H1 (cell line): ENCODE data around the gene RNF111. TPM values are rescaled to one million over a fixed set of nuclear protein-coding genes. Genes with fewer than 3 reads are reported as not detected.

Experiments used
- CBX5 ChIP-seq: fragments of 300-800, 300-1000 bp; sonication (generic); IDR thresholded peaks from 2 replicates; pipeline ENCODE4 v1.7.1; 2016; ENCODE audit warnings: antibody characterized with exemption, low read length, low read depth
- JUN ChIP-seq: IDR thresholded peaks from 2 replicates; pipeline ENCODE4 v1.6.1; 2011; ENCODE audit warnings: low read depth, mild to moderate bottlenecking, improper control_type of control experiment, low read length
- MAFK ChIP-seq: IDR thresholded peaks from 2 replicates; pipeline ENCODE4 v1.6.1; 2012; ENCODE audit warnings: low read depth, mild to moderate bottlenecking, improper control_type of control experiment, low read length
- RAD21 ChIP-seq, 2 experiments: IDR thresholded peaks in 1 of 2; conservative IDR thresholded peaks in 1 of 2; 2 replicates each; pipeline ENCODE4 v1.6.1; 2011; ENCODE audit warnings: low read depth in 2 of 2, low read length in 2 of 2, improper control_type of control experiment in 1 of 2, inconsistent platforms in 1 of 2, mild to moderate bottlenecking in 1 of 2, moderate library complexity in 1 of 2
- SIN3A ChIP-seq, 2 experiments: IDR thresholded peaks in 1 of 2; conservative IDR thresholded peaks in 1 of 2; 2 replicates each; pipeline ENCODE4 v1.6.1; 2011 to 2012; ENCODE audit warnings: low read length in 2 of 2, improper control_type of control experiment in 1 of 2, low read depth in 1 of 2, mild to moderate bottlenecking in 1 of 2
- SIRT6 ChIP-seq: IDR thresholded peaks from one replicate; pipeline ENCODE4 v1.7.1; 2012; ENCODE audit warnings: low read length, inconsistent platforms
- YY1 ChIP-seq: IDR thresholded peaks from 2 replicates; pipeline ENCODE4 v1.6.1; 2011; ENCODE audit warnings: low read depth, mild to moderate bottlenecking, low read length
- polyA plus RNA-seq, 7 experiments: library from polyadenylated mRNA; depleted of rRNA in 3 of 7; stranded (reverse) in 5 of 7; unstranded in 2 of 7; fragments of >200 nt in 5 of 7; fragments of 200-250 nt in 2 of 7; gene quantifications; 1 replicate in 5 of 7; 2 replicates in 1 of 7; 4 replicates in 1 of 7; pipeline versions ENCODE4 v1.2.1 to v1.2.3, GENCODE V29; 2011 to 2013; ENCODE audit warnings: missing spikeins in 2 of 7, mixed read lengths in 2 of 7
- total RNA-seq: library from RNA; stranded (reverse); fragmentation: NEBNext Ultra II Directional; extraction: Animal tissue kit (Norgen Biotek cat#: 25700); gene quantifications from 2 replicates; pipeline ENCODE4 v1.2.1, GENCODE V29; 2021
- TF ChIP-seq, protein P1 (sequence below): IDR thresholded peaks from 2 replicates; pipeline ENCODE4 v1.6.1; 2011; ENCODE audit warnings: low read depth, mild to moderate bottlenecking, low read length; ENCODE audit not compliant: insufficient read depth
- TF ChIP-seq, protein P2 (sequence below): fragments of 300-600 bp; sonication (generic); IDR thresholded peaks from 2 replicates; pipeline ENCODE4 v1.7.1; 2012; ENCODE audit warnings: low read length, moderate library complexity, mild to moderate bottlenecking, inconsistent platforms; ENCODE audit not compliant: insufficient replicate concordance
- TF ChIP-seq, protein P3 (sequence below): IDR thresholded peaks from 2 replicates; pipeline ENCODE4 v1.6.1; 2012; ENCODE audit warnings: inconsistent platforms

RNF111 gene
- total and polyA plus RNA-seq, 2 of the 8 experiments (the other 6 are each of a cell fraction or from before 2014, with no cell fraction given) = 18.5 to 26.6 TPM

DNA sequence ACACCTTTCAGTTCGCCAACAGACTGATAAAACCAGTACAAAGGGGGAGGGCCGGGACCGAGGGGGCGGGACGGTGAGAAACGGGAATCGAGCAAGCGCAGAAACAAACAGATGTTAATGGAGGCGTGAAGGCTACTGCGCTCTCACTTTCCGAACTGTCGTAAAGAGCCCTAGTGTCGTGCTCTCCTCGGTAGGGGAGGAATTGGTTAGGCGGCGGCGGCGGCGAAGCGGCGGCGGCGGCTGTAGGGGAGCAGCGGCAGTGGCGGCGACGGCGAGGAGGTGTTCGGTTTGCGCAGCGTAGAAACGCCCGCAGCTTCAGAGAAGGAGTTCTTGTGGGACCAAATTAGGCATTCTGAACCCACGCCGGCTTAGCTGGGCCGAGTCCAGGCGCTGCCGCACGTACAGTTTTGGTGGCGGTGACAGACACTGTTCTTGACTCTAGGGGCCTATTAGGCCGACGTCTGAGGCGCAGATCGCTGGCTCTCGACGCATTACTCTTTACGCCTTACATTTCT lies at the start of gene RNF111 (continued):
- TF ChIP-seq, protein P1, sequence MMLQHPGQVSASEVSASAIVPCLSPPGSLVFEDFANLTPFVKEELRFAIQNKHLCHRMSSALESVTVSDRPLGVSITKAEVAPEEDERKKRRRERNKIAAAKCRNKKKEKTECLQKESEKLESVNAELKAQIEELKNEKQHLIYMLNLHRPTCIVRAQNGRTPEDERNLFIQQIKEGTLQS = 0 out of 2 replicates have a peak, but pooled peaks have one; percentile 60
- TF ChIP-seq SIRT6 (no peak), YY1 (peak; percentile 61; the same call in 1 of the 2 replicates), MAFK (no peak), RAD21 (IDR thresholded peaks at IDR 0.05 in 1 of 2, conservative IDR thresholded peaks at IDR 0.05 in 1 of 2; ENCODE audit: low read depth in 2 of 2, low read length in 2 of 2) (no peak), JUN (no peak), SIN3A (conservative IDR thresholded peaks at IDR 0.05 in 1 of 2, IDR thresholded peaks at IDR 0.05 in 1 of 2; ENCODE audit: low read depth in 1 of 2, low read length in 2 of 2) (peak in 1 of 2 experiments; percentile 58; a peak in 1 of 4 replicates), CBX5 (no peak)
- TF ChIP-seq, protein P2, sequence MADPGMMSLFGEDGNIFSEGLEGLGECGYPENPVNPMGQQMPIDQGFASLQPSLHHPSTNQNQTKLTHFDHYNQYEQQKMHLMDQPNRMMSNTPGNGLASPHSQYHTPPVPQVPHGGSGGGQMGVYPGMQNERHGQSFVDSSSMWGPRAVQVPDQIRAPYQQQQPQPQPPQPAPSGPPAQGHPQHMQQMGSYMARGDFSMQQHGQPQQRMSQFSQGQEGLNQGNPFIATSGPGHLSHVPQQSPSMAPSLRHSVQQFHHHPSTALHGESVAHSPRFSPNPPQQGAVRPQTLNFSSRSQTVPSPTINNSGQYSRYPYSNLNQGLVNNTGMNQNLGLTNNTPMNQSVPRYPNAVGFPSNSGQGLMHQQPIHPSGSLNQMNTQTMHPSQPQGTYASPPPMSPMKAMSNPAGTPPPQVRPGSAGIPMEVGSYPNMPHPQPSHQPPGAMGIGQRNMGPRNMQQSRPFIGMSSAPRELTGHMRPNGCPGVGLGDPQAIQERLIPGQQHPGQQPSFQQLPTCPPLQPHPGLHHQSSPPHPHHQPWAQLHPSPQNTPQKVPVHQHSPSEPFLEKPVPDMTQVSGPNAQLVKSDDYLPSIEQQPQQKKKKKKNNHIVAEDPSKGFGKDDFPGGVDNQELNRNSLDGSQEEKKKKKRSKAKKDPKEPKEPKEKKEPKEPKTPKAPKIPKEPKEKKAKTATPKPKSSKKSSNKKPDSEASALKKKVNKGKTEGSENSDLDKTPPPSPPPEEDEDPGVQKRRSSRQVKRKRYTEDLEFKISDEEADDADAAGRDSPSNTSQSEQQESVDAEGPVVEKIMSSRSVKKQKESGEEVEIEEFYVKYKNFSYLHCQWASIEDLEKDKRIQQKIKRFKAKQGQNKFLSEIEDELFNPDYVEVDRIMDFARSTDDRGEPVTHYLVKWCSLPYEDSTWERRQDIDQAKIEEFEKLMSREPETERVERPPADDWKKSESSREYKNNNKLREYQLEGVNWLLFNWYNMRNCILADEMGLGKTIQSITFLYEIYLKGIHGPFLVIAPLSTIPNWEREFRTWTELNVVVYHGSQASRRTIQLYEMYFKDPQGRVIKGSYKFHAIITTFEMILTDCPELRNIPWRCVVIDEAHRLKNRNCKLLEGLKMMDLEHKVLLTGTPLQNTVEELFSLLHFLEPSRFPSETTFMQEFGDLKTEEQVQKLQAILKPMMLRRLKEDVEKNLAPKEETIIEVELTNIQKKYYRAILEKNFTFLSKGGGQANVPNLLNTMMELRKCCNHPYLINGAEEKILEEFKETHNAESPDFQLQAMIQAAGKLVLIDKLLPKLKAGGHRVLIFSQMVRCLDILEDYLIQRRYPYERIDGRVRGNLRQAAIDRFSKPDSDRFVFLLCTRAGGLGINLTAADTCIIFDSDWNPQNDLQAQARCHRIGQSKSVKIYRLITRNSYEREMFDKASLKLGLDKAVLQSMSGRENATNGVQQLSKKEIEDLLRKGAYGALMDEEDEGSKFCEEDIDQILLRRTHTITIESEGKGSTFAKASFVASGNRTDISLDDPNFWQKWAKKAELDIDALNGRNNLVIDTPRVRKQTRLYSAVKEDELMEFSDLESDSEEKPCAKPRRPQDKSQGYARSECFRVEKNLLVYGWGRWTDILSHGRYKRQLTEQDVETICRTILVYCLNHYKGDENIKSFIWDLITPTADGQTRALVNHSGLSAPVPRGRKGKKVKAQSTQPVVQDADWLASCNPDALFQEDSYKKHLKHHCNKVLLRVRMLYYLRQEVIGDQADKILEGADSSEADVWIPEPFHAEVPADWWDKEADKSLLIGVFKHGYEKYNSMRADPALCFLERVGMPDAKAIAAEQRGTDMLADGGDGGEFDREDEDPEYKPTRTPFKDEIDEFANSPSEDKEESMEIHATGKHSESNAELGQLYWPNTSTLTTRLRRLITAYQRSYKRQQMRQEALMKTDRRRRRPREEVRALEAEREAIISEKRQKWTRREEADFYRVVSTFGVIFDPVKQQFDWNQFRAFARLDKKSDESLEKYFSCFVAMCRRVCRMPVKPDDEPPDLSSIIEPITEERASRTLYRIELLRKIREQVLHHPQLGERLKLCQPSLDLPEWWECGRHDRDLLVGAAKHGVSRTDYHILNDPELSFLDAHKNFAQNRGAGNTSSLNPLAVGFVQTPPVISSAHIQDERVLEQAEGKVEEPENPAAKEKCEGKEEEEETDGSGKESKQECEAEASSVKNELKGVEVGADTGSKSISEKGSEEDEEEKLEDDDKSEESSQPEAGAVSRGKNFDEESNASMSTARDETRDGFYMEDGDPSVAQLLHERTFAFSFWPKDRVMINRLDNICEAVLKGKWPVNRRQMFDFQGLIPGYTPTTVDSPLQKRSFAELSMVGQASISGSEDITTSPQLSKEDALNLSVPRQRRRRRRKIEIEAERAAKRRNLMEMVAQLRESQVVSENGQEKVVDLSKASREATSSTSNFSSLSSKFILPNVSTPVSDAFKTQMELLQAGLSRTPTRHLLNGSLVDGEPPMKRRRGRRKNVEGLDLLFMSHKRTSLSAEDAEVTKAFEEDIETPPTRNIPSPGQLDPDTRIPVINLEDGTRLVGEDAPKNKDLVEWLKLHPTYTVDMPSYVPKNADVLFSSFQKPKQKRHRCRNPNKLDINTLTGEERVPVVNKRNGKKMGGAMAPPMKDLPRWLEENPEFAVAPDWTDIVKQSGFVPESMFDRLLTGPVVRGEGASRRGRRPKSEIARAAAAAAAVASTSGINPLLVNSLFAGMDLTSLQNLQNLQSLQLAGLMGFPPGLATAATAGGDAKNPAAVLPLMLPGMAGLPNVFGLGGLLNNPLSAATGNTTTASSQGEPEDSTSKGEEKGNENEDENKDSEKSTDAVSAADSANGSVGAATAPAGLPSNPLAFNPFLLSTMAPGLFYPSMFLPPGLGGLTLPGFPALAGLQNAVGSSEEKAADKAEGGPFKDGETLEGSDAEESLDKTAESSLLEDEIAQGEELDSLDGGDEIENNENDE = no peak
- TF ChIP-seq, protein P3, sequence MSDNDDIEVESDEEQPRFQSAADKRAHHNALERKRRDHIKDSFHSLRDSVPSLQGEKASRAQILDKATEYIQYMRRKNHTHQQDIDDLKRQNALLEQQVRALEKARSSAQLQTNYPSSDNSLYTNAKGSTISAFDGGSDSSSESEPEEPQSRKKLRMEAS = no peak
